CD14-positive monocyte (primary cell): ENCODE data around the gene XBP1. TPM values are rescaled to one million over a fixed set of nuclear protein-coding genes. Genes with fewer than 3 reads are reported as not detected.

Experiments
- DNase-seq, 3 donors: peaks; one replicate each; pipeline ENCODE4 v3.0.0-alpha.2; 2011 to 2022
- H2AFZ ChIP-seq: 2 replicates; pipeline ENCODE4 v1.6.0; 2012; ENCODE audit warnings: mild to moderate bottlenecking, low read depth, low read length, inconsistent platforms; ENCODE audit not compliant: insufficient read depth, poor library complexity, severe bottlenecking
- H3K27ac ChIP-seq, 2 donors: 1 replicate in 1 of 2; 2 replicates in 1 of 2; pipeline ENCODE4 v1.5.1; 2012 to 2013; ENCODE audit warnings: low read length in 2 of 2, control low read depth in 1 of 2, inconsistent platforms in 1 of 2, low read depth in 1 of 2, mild to moderate bottlenecking in 1 of 2
- H3K27me3 ChIP-seq, 2 donors: one replicate each; pipeline versions ENCODE4 v1.6.0 to v1.6.1; 2011 to 2013; ENCODE audit warnings: low read length in 2 of 2; ENCODE audit not compliant: control insufficient read depth in 2 of 2, insufficient read depth in 2 of 2
- H3K36me3 ChIP-seq, 2 donors: replicated peaks in 1 of 2; 1 replicate in 1 of 2; 2 replicates in 1 of 2; pipeline versions ENCODE4 v1.5.1 to v1.6.1; 2012 to 2013; ENCODE audit warnings: low read length in 2 of 2, control low read depth in 1 of 2, inconsistent platforms in 1 of 2, mild to moderate bottlenecking in 1 of 2; ENCODE audit not compliant: insufficient read depth in 2 of 2, control insufficient read depth in 1 of 2
- H3K4me1 ChIP-seq, 2 donors: 1 replicate in 1 of 2; 2 replicates in 1 of 2; pipeline versions ENCODE4 v1.5.1 to v1.6.1; 2012 to 2013; ENCODE audit warnings: low read length in 2 of 2, control low read depth in 1 of 2, inconsistent platforms in 1 of 2, mild to moderate bottlenecking in 1 of 2, moderate library complexity in 1 of 2; ENCODE audit not compliant: insufficient read depth in 2 of 2, control insufficient read depth in 1 of 2
- H3K4me2 ChIP-seq: replicated peaks from 2 replicates; pipeline ENCODE3; 2012; ENCODE audit warnings: low read length, moderate library complexity, mild to moderate bottlenecking; ENCODE audit not compliant: poor library complexity, severe bottlenecking; ENCODE audit errors: extremely low read depth
- H3K4me3 ChIP-seq, 3 experiments: fragments of 200-600 bp in 1 of 3; sonication (generic) in 1 of 3; replicated peaks in 1 of 3; 1 replicate in 2 of 3; 2 replicates in 1 of 3; pipeline ENCODE4 v1.5.1; 2011 to 2013; ENCODE audit warnings: low read length in 3 of 3, mild to moderate bottlenecking in 3 of 3, control low read depth in 2 of 3, low read depth in 2 of 3, inconsistent platforms in 1 of 3, moderate library complexity in 1 of 3
- H3K79me2 ChIP-seq: 2 replicates; pipeline ENCODE4 v1.6.0; 2012; ENCODE audit warnings: mild to moderate bottlenecking, control low read depth, inconsistent platforms, low read length, moderate library complexity; ENCODE audit not compliant: insufficient read depth
- H3K9ac ChIP-seq: 2 replicates; pipeline ENCODE4 v1.6.0; 2017; ENCODE audit warnings: low read length, mild to moderate bottlenecking; ENCODE audit not compliant: insufficient read depth, poor library complexity, severe bottlenecking
- H3K9me3 ChIP-seq, 2 donors: replicated peaks in 1 of 2; 1 replicate in 1 of 2; 2 replicates in 1 of 2; pipeline versions ENCODE4 v1.5.1 to v1.6.1; 2012 to 2013; ENCODE audit warnings: low read length in 2 of 2, control low read depth in 1 of 2; ENCODE audit not compliant: control insufficient read depth in 1 of 2, insufficient read depth in 1 of 2
- H4K20me1 ChIP-seq: 2 replicates; pipeline ENCODE4 v1.6.0; 2012; ENCODE audit warnings: mild to moderate bottlenecking, low read length, control low read depth, moderate library complexity; ENCODE audit not compliant: insufficient read depth
- H3K27ac Mint-ChIP-seq, 7 donors: one replicate each; pipeline ENCODE4 v1.8.0; 2020; ENCODE audit warnings: mild to moderate bottlenecking in 7 of 7, mixed read lengths in 7 of 7, moderate library complexity in 6 of 7, inconsistent platforms in 2 of 7
- H3K27me3 Mint-ChIP-seq, 3 donors: one replicate each; pipeline ENCODE4 v1.8.0; 2021 to 2022; ENCODE audit warnings: low read depth in 3 of 3, mild to moderate bottlenecking in 3 of 3, mixed read lengths in 3 of 3, moderate library complexity in 3 of 3, inconsistent platforms in 1 of 3
- H3K36me3 Mint-ChIP-seq, 2 donors: one replicate each; pipeline ENCODE4 v1.8.0; 2020; ENCODE audit warnings: mixed read lengths in 2 of 2, inconsistent platforms in 1 of 2, mild to moderate bottlenecking in 1 of 2
- H3K4me1 Mint-ChIP-seq: one replicate; pipeline ENCODE4 v1.8.0; 2020; ENCODE audit warnings: mild to moderate bottlenecking, mixed read lengths
- H3K4me3 Mint-ChIP-seq, 2 donors: one replicate each; pipeline ENCODE4 v1.8.0; 2020; ENCODE audit warnings: mild to moderate bottlenecking in 2 of 2, mixed read lengths in 2 of 2, moderate library complexity in 1 of 2
- H3K9me3 Mint-ChIP-seq, 7 donors: one replicate each; pipeline ENCODE4 v1.8.0; 2020 to 2022; ENCODE audit warnings: mixed read lengths in 7 of 7, mild to moderate bottlenecking in 6 of 7, moderate library complexity in 6 of 7, inconsistent platforms in 2 of 7
- WGBS: methylation state at CpG from one replicate; pipeline ENCODE4 v1.1.5; 2013; ENCODE audit warnings: missing lambda C conversion rate; ENCODE audit not compliant: insufficient coverage; 5-methylcytosine and 5-hydroxymethylcytosine counted together
- intact Hi-C, 2 donors: fragments of 100-400 bp; cut with micrococcal nuclease; formaldehyde crosslinking; loops; one replicate each; pipeline versions ENCODE4 v1.15.0 to v1.15.1; 2023
- polyA plus RNA-seq, 3 donors: library from polyadenylated mRNA; depleted of rRNA in 1 of 3; unstranded in 2 of 3; stranded (reverse) in 1 of 3; fragments of 300-500 nt in 2 of 3; fragments of >200 nt in 1 of 3; fragmentation: Illumina TruSeq in 2 of 3; gene quantifications; 1 replicate in 2 of 3; 2 replicates in 1 of 3; pipeline ENCODE4 v1.2.3, GENCODE V29; 2012 to 2021
- TF ChIP-seq, protein P1 (sequence below): fragments of 200-600 bp; IDR thresholded peaks from one replicate; pipeline ENCODE4 v1.8.0; 2022; ENCODE audit warnings: antibody characterized with exemption, mild to moderate bottlenecking

The XBP1 gene
- polyA plus RNA-seq, 3 donors: 175 to 215 (median 201) TPM

DNA sequence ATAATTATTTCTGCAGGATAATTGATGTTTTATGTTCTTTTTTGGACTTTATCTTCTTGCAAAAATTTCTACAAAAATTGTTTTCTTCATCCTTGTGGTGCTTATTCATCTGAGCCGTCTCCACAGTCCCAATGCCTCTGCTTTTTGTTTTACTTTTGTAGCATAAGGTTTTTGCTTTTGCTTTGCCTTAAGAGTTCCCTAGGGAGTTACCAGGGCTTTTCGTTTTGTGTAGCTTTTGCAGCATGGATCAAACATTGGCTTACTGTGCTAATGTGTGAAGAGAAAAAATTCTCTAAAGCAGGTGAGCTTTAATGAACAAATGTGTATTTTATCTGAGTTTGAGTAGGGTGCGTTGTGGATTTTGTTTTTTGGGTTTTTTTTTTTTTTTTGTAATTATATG, 11.8 kb downstream of the XBP1 start:
- H3K27me3 Mint-ChIP-seq: no peaks in the 10 kb centered on the region
- no peaks in the 10 kb centered on the region for H3K9me3 ChIP-seq
- H3K27ac Mint-ChIP-seq: no peak overlapping the region
- DNase-seq: no peak
- H4K20me1 ChIP-seq: peaks cover 48% of the 10 kb centered on the region
- H3K4me3 Mint-ChIP-seq: no peak overlapping the region
- TF ChIP-seq, protein P1, sequence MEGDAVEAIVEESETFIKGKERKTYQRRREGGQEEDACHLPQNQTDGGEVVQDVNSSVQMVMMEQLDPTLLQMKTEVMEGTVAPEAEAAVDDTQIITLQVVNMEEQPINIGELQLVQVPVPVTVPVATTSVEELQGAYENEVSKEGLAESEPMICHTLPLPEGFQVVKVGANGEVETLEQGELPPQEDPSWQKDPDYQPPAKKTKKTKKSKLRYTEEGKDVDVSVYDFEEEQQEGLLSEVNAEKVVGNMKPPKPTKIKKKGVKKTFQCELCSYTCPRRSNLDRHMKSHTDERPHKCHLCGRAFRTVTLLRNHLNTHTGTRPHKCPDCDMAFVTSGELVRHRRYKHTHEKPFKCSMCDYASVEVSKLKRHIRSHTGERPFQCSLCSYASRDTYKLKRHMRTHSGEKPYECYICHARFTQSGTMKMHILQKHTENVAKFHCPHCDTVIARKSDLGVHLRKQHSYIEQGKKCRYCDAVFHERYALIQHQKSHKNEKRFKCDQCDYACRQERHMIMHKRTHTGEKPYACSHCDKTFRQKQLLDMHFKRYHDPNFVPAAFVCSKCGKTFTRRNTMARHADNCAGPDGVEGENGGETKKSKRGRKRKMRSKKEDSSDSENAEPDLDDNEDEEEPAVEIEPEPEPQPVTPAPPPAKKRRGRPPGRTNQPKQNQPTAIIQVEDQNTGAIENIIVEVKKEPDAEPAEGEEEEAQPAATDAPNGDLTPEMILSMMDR: no peak
- H3K4me1 ChIP-seq: no peaks in the 10 kb centered on the region
- H3K9ac ChIP-seq: no peak overlapping the region
- peaks cover 45 to 60% of the 10 kb centered on the region in 2 donors for H3K36me3 Mint-ChIP-seq
- H3K9me3 Mint-ChIP-seq: no peaks in the 10 kb centered on the region
- no peak overlapping the region for H3K4me2 ChIP-seq
- H3K4me1 Mint-ChIP-seq: peaks cover 16% of the 10 kb centered on the region
- no peak overlapping the region for H3K4me3 ChIP-seq
- H3K27ac ChIP-seq: no peak overlapping the region
- no peak overlapping the region for H2AFZ ChIP-seq
- peaks cover 3% of the 10 kb centered on the region for H3K79me2 ChIP-seq
- H3K27me3 ChIP-seq: no peaks in the 10 kb centered on the region
- WGBS: 100% methylated on average over 1 of the region's 3 CpGs
- H3K36me3 ChIP-seq: peaks cover 47 to 59% of the 10 kb centered on the region in 2 donors
- intact Hi-C loops: no loop called here

DNA sequence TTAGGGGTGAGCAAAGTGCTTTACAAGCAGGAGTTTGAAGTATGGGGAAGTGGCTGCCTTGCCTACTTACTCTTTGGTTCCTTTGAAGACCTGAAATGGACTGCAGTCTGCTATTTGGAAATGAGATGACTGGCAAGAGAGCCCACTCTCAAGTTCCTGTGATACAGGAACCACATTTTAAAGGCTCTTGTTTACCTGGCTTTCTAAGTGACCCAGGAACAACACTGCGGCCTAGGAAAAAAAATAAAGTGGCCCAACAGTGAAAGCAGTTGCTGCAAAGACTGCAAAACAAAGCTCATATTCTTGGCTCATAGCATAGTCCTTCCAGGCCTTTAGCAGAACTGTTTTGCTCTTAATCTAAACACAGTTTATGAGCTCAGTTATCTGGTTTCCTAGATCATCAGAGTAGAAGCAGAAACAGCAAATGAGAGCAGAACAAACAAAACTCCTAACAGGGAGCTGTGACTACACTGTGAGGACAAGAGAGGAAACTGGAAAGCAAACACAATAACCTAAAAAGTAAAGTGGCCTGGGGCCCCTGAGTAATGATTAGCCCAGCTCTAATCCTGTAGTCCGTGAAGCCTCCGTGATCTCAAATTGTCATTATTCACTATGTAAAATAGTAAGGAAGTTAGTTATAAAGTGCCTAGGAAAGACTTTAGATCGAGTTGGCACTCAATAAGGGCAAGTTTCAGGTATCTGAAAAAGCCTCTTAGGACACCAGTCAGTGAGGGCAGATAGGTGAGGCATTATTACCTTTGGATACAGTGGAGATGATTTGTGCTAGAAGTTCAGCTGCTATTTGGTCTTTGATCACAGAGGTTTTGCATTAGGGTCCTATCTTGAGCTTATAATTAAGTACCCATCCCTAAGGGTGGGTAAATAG, 16.3 kb downstream of the XBP1 start:
- H3K4me3 Mint-ChIP-seq: no peak overlapping the region
- H3K27ac Mint-ChIP-seq: peak overlapping the region in 2 of 7 donors; percentile 43 to 67
- peaks cover 69 to 77% of the 10 kb centered on the region in 2 donors for H3K36me3 Mint-ChIP-seq
- intact Hi-C loops: no loop called here
- H3K4me2 ChIP-seq: no peak overlapping the region
- peaks cover 0 to 2% (median 0%) of the 10 kb centered on the region in 3 donors for H3K27me3 Mint-ChIP-seq
- H3K4me1 ChIP-seq: no peaks in the 10 kb centered on the region
- H3K4me1 Mint-ChIP-seq: no peaks in the 10 kb centered on the region
- DNase-seq: no peak
- H3K27ac ChIP-seq: peak overlapping the region in 1 of 2 donors; percentile 9
- WGBS: 83% methylated on average over 3 of the region's 4 CpGs
- H4K20me1 ChIP-seq: peaks cover 51% of the 10 kb centered on the region
- no peaks in the 10 kb centered on the region for H3K27me3 ChIP-seq
- peaks cover 65 to 95% of the 10 kb centered on the region in 2 donors for H3K36me3 ChIP-seq
- peaks cover 34% of the 10 kb centered on the region for H3K79me2 ChIP-seq
- H3K9me3 ChIP-seq: no peaks in the 10 kb centered on the region
- H3K9me3 Mint-ChIP-seq: no peaks in the 10 kb centered on the region
- no peak overlapping the region for H3K9ac ChIP-seq
- H2AFZ ChIP-seq: no peak overlapping the region
- TF ChIP-seq, protein P1: no peak
- H3K4me3 ChIP-seq: no peak overlapping the region
